AG09309 (cell line): Measurements from ENCODE around the gene TXNDC11.

Experiments used
- DNase-seq: peaks from one replicate; pipeline ENCODE4 v3.0.0-alpha.2; 2010; ENCODE audit warnings: low read depth
- H3K4me3 ChIP-seq: 2 replicates; pipeline ENCODE4 v1.5.1; 2011; ENCODE audit warnings: mild to moderate bottlenecking, low read depth, low read length, moderate library complexity; ENCODE audit not compliant: control insufficient read depth
- CTCF ChIP-seq: IDR thresholded peaks from 2 replicates; pipeline ENCODE4 v1.5.1; 2011; ENCODE audit warnings: mild to moderate bottlenecking, low read depth, low read length, inconsistent platforms; ENCODE audit not compliant: insufficient read depth, control insufficient read depth; ENCODE audit errors: missing control alignments

Gene TXNDC11

GRCh38 chr16:11667824-11668622 is 74.6 kb downstream of the TXNDC11 start, which contains the start of gene SNN:
Gene SNN (plus strand): TSS chr16:11668455. CDS start chr16:11676060, 7,605 bp downstream.
- DNase-seq = peak; percentile 7
- peak within 1 kb of the TSS; percentile 57 for H3K4me3 ChIP-seq
- no peak for TF ChIP-seq CTCF

GRCh38 chr16:11667221-11667823 is 75.3 kb downstream of the TXNDC11 start:
- no peak overlapping the region for H3K4me3 ChIP-seq
- no peak for TF ChIP-seq CTCF
- DNase-seq = no peak

- DNase-seq = no peak
- no peak overlapping the region for H3K4me3 ChIP-seq
- TF ChIP-seq CTCF = no peak
Observed at GRCh38 chr16:11666103-11667055, 76.3 kb downstream of the TXNDC11 start.

GRCh38 chr16:11665071-11665491 is 77.6 kb downstream of the TXNDC11 start:
- no peak for TF ChIP-seq CTCF
- H3K4me3 ChIP-seq = no peak overlapping the region
- DNase-seq = no peak

GRCh38 chr16:11662582-11662981 is 80.1 kb downstream of the TXNDC11 start:
- no peak for TF ChIP-seq CTCF
- no peak overlapping the region for H3K4me3 ChIP-seq
- no peak for DNase-seq

- no peak for DNase-seq
- no peak overlapping the region for H3K4me3 ChIP-seq
- TF ChIP-seq CTCF = no peak
Observed at GRCh38 chr16:11660565-11660964, 82.1 kb downstream of the TXNDC11 start.
